ENCODE results near the gene TENM4.

TENM4 gene

DNA sequence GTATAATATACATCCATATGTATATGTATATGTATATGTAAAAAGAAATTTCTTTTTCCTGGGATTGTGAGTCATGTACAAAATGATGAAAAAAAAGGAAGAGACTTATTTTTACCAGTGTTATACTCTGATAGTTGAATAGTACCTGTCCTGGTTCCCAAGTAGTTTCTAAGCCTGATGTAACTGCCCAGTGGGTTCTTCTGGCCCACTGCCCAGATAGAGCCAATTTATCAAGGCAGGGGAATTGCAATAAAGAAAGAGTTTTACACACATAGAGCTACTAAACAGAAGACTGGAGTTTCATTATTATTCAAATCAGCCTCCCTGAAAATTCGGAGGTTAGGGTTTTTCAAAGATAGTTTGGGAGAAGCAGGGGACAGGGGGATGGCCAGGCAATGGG lies 837.0 kb downstream of the TENM4 start:
- DNase-seq, result no peak

Data from stimulated activated CD4-positive, alpha-beta T cell treated with anti-CD3 and anti-CD28 coated beads, Interleukin-15, amount 100 ng/mL, for 24 hours (primary cell).